GM12874 (cell line): ENCODE results near the gene ATP5PB.

Source experiments
- CTCF ChIP-seq: IDR thresholded peaks from 2 replicates; pipeline ENCODE4 v1.5.1; 2011; ENCODE audit warnings: low read depth, mild to moderate bottlenecking, control low read depth, low read length, moderate library complexity; ENCODE audit not compliant: insufficient read depth

Gene ATP5PB

DNA sequence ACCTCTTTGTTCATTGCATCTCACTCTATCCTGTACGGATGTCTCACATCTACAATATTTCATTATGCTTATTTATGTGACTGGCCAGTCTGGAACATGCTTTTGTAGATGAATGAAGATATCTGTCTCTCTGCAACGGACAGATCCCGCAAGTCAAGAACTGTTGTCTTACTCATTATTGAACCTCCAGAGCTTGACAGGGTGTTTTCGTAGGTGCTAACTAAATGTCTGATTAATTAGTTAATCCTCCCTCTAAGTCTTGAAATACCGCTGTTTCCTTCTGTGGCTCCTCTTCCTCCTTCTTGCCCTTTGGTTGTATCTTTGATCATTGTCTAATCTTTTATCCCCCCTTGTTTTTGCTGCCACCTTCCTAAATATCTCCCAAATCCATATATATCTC, 21.3 kb downstream of the ATP5PB start:
- TF ChIP-seq CTCF: no peak

- no peak for TF ChIP-seq CTCF
Observed at GRCh38 chr1:111471012-111471411, 21.7 kb downstream of the ATP5PB start.

DNA sequence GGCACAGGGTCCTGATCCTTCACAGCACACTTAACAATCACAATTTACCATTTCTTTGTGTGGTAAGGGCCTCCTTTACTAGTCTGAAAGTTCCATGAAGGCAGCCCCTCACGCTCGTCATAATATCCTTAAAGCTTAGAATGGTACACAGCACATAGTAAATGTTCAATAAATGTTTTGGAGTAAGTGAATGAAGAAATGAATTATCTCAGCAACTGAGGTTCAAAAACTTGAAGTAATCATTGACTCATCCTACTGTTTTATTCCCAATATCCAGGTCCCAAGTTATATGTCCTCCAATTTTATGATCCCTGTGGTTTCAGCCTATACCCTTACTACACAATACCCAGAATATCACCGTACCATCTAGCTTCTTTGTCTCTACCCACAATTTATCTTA, 22.3 kb downstream of the ATP5PB start:
- TF ChIP-seq CTCF: no peak

DNA sequence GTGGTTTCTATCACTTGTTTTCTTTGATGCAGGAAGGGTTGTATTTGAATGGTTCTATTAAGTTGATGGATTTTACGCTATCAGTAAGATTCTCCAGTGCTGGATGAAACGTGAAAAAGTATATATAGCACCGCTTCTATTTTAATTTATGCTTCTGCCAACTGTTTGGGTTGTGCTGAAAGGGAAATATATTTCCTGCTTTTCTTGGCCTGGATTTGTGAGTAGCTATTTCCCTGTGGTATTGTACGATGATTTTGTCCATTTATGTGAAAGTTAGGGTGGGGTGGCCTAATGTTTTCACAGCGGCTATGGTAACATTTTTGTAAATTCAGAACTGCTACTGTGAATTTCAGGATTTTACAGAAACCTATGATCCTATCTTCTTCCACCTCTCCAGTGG, 24.8 kb downstream of the ATP5PB start:
- no peak for TF ChIP-seq CTCF

DNA sequence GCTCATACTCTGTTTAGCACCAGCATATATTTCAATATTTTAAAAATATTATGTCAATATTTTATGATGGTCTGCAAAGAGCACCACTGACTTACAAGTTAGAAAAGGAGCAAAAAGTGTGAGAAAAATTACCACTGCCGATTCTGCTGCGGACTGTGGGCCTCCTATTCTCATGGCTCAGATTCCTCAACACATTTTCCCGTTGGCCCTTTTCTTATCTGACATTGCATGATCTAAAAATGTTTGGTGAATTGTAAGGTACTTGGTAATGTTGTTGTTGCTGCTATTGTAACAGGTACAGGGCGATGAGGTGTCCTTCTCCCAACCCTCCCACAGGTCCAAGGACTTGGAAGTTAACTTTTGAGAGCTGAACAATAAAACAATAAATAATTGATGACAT, 25.3 kb downstream of the ATP5PB start:
- TF ChIP-seq CTCF: no peak

DNA sequence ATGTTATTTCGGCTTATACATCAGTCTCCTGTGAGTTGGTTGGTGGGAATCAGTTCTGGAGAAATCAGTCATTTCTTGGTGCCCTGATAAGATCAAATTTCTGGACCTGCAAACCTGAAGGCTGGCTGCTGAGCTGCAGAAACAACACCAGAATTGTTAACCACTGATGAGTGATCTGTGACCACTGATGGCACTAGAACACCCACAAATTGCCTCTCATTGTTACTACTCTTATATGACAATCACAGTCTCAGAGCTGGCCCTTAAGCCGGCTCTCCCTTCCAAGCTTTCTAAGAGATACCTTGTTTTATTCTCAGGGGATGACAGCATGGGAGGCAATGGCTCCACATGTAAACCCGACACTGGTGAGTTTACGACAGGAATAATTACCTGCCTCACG, 26.4 kb downstream of the ATP5PB start:
- no peak for TF ChIP-seq CTCF

- TF ChIP-seq CTCF: no peak
Observed at GRCh38 chr1:111476214-111476613, 26.9 kb downstream of the ATP5PB start.
